HepG2 (cell line): ENCODE data around the gene IRF7. TPM values are rescaled to one million over a fixed set of nuclear protein-coding genes. Genes with fewer than 3 reads are reported as not detected.

Experiments used
- ARID4A ChIP-seq: sonication (generic); formaldehyde crosslinking; IDR thresholded peaks from 2 replicates; pipeline ENCODE4 v1.5.0; 2020; ENCODE audit warnings: mild to moderate bottlenecking, missing genetic modification reagents, borderline replicate concordance
- CBX1 ChIP-seq: IDR thresholded peaks from one replicate; pipeline ENCODE4 v1.6.1; 2016; ENCODE audit warnings: antibody characterized with exemption, low read depth
- CSRNP1 ChIP-seq: sonication (generic); formaldehyde crosslinking; IDR thresholded peaks from 2 replicates; pipeline ENCODE4 v1.8.1; 2023; ENCODE audit warnings: mild to moderate bottlenecking, missing genetic modification reagents
- FOXP1 ChIP-seq, 2 experiments: fragments of 450-650 bp in 1 of 2; IDR thresholded peaks; 2 replicates each; pipeline ENCODE4 v1.6.1; 2017 to 2018; ENCODE audit warnings: antibody characterized with exemption in 1 of 2
- KDM5B ChIP-seq: sonication (generic); formaldehyde crosslinking; IDR thresholded peaks from 2 replicates; pipeline ENCODE4 v1.4.0; 2020; ENCODE audit warnings: missing genetic modification reagents, mild to moderate bottlenecking, borderline replicate concordance
- MED1 ChIP-seq: sonication (generic); formaldehyde crosslinking; IDR thresholded peaks from 2 replicates; pipeline ENCODE4 v1.4.0; 2020; ENCODE audit warnings: missing genetic modification reagents
- MLX ChIP-seq: IDR thresholded peaks from 2 replicates; pipeline ENCODE4 v1.6.1; 2016
- MTERF4 ChIP-seq: sonication (generic); formaldehyde crosslinking; IDR thresholded peaks from 2 replicates; pipeline ENCODE4 v1.8.0; 2023; ENCODE audit warnings: mild to moderate bottlenecking, missing genetic modification reagents
- MXD4 ChIP-seq: IDR thresholded peaks from 2 replicates; pipeline ENCODE4 v1.6.1; 2016; ENCODE audit warnings: mild to moderate bottlenecking, missing biosample characterization, missing genetic modification reagents
- NFRKB ChIP-seq: fragments of 450-650 bp; IDR thresholded peaks from 2 replicates; pipeline ENCODE4 v1.6.1; 2017
- NR3C1 ChIP-seq: sonication (generic); formaldehyde crosslinking; IDR thresholded peaks from 2 replicates; pipeline ENCODE4 v1.4.0; 2020; ENCODE audit warnings: missing genetic modification reagents
- RAD21 ChIP-seq: fragments of 450-650 bp; formaldehyde crosslinking; IDR thresholded peaks from 2 replicates; pipeline ENCODE4 v1.5.0; 2020; ENCODE audit warnings: mild to moderate bottlenecking
- RXRA ChIP-seq: sonication (generic); formaldehyde crosslinking; IDR thresholded peaks from 2 replicates; pipeline ENCODE4 v1.5.1; 2020; ENCODE audit warnings: missing genetic modification reagents
- SNAPC5 ChIP-seq: sonication (generic); formaldehyde crosslinking; IDR thresholded peaks from 2 replicates; pipeline ENCODE4 v1.8.1; 2023; ENCODE audit warnings: mild to moderate bottlenecking, missing genetic modification reagents, borderline replicate concordance
- STAT6 ChIP-seq: sonication (generic); formaldehyde crosslinking; IDR thresholded peaks from 2 replicates; pipeline ENCODE4 v1.4.0; 2020; ENCODE audit warnings: missing genetic modification reagents, mild to moderate bottlenecking, borderline replicate concordance
- ZC3H13 ChIP-seq: sonication (generic); formaldehyde crosslinking; IDR thresholded peaks from 2 replicates; pipeline ENCODE4 v1.8.1; 2023; ENCODE audit warnings: mild to moderate bottlenecking, missing genetic modification reagents, moderate library complexity
- ZNF225 ChIP-seq: sonication (generic); formaldehyde crosslinking; IDR thresholded peaks from 2 replicates; pipeline ENCODE4 v1.4.0; 2020; ENCODE audit warnings: mild to moderate bottlenecking, missing genetic modification reagents
- ZNF260 ChIP-seq: sonication (generic); formaldehyde crosslinking; IDR thresholded peaks from 2 replicates; pipeline ENCODE4 v1.4.0; 2020; ENCODE audit warnings: missing genetic modification reagents, low read depth, mild to moderate bottlenecking, borderline replicate concordance
- ZNF33B ChIP-seq: sonication (generic); formaldehyde crosslinking; IDR thresholded peaks from 2 replicates; pipeline ENCODE4 v1.5.1; 2020; ENCODE audit warnings: mild to moderate bottlenecking, missing genetic modification reagents
- ZNF788 ChIP-seq: sonication (generic); formaldehyde crosslinking; IDR thresholded peaks from 2 replicates; pipeline ENCODE4 v1.5.0; 2020; ENCODE audit warnings: mild to moderate bottlenecking, missing genetic modification reagents, borderline replicate concordance
- ZNF83 ChIP-seq: sonication (generic); formaldehyde crosslinking; IDR thresholded peaks from 2 replicates; pipeline ENCODE4 v1.4.0; 2020; ENCODE audit warnings: missing genetic modification reagents, mild to moderate bottlenecking, borderline replicate concordance
- polyA plus RNA-seq, 8 experiments: library from polyadenylated mRNA; depleted of rRNA in 3 of 8; stranded (reverse) in 7 of 8; unstranded in 1 of 8; fragments of >200 nt; fragmentation: Illumina TruSeq in 4 of 8; extraction: Trizol in 4 of 8; gene quantifications; 2 replicates each; pipeline versions ENCODE4 v1.2.1 to v1.2.3, GENCODE V29; 2011 to 2016; ENCODE audit warnings: low read depth in 4 of 8, missing spikeins in 1 of 8, mixed read lengths in 1 of 8; ENCODE audit not compliant: insufficient read depth in 1 of 8
- total RNA-seq, 5 experiments: library from RNA; depleted of rRNA; stranded (reverse); fragments of >200 nt; fragmentation: Illumina TruSeq; extraction: Trizol; gene quantifications; 2 replicates each; pipeline ENCODE4 v1.2.3, GENCODE V29; 2016; ENCODE audit warnings: low read depth in 1 of 5

IRF7 gene
- total and polyA plus RNA-seq, 2 of the 13 experiments (the other 11 are each of a cell fraction or from before 2014, with no cell fraction given) = not detected

- no peak for TF ChIP-seq SNAPC5 (CRISPR knock-in tag)
- no peak for TF ChIP-seq ZNF260 (CRISPR knock-in tag)
- TF ChIP-seq ZC3H13 (CRISPR knock-in tag) = no peak
- TF ChIP-seq NFRKB = no peak
- TF ChIP-seq MXD4 (CRISPR knock-in tag) = peak; percentile 81
- no peak for TF ChIP-seq STAT6 (CRISPR knock-in tag)
- TF ChIP-seq MLX (CRISPR knock-in tag) = peak; percentile 56; the same call in 1 of the 2 replicates
- peak; percentile 78; the same call in 1 of the 2 replicates for TF ChIP-seq ZNF788 (CRISPR knock-in tag)
- peak; percentile 37; the same call in 1 of the 2 replicates for TF ChIP-seq RAD21 (CRISPR knock-in tag)
- no peak for TF ChIP-seq ZNF33B (CRISPR knock-in tag)
- peak; percentile 88; the same call in 1 of the 2 replicates for TF ChIP-seq RXRA (CRISPR knock-in tag)
- peak; percentile 87 for TF ChIP-seq MED1
- no peak for TF ChIP-seq ZNF83
- TF ChIP-seq CSRNP1 (CRISPR knock-in tag) = no peak
- TF ChIP-seq FOXP1 (IDR thresholded peaks at IDR 0.05) = no peak
- peak; percentile 25; the same call in 1 of the 2 replicates for TF ChIP-seq FOXP1 (CRISPR knock-in tag; IDR thresholded peaks at IDR 0.05)
- no peak for TF ChIP-seq CBX1
- TF ChIP-seq KDM5B (CRISPR knock-in tag) = no peak; the same call in 1 of the 2 replicates
- no peak for TF ChIP-seq NR3C1 (CRISPR knock-in tag)
- TF ChIP-seq ARID4A (CRISPR knock-in tag) = peak; percentile 83; the same call in 1 of the 2 replicates
- TF ChIP-seq MTERF4 = peak; percentile 37; the same call in 1 of the 2 replicates
- no peak for TF ChIP-seq ZNF225
Observed at GRCh38 chr11:587978-588380, 27.8 kb downstream of the IRF7 start (continued).
